ENCODE data around the gene KRTCAP2. TPM values are rescaled to one million over a fixed set of nuclear protein-coding genes. Genes with fewer than 3 reads are reported as not detected.
"Not testable (repeated sequence)": the region's sequence is repeated elsewhere in the genome, so short reads cannot be mapped to it uniquely, and the experiment has no call there.

KRTCAP2 gene
- total RNA-seq, 1 donor from 2014 or later = 111 TPM

DNA sequence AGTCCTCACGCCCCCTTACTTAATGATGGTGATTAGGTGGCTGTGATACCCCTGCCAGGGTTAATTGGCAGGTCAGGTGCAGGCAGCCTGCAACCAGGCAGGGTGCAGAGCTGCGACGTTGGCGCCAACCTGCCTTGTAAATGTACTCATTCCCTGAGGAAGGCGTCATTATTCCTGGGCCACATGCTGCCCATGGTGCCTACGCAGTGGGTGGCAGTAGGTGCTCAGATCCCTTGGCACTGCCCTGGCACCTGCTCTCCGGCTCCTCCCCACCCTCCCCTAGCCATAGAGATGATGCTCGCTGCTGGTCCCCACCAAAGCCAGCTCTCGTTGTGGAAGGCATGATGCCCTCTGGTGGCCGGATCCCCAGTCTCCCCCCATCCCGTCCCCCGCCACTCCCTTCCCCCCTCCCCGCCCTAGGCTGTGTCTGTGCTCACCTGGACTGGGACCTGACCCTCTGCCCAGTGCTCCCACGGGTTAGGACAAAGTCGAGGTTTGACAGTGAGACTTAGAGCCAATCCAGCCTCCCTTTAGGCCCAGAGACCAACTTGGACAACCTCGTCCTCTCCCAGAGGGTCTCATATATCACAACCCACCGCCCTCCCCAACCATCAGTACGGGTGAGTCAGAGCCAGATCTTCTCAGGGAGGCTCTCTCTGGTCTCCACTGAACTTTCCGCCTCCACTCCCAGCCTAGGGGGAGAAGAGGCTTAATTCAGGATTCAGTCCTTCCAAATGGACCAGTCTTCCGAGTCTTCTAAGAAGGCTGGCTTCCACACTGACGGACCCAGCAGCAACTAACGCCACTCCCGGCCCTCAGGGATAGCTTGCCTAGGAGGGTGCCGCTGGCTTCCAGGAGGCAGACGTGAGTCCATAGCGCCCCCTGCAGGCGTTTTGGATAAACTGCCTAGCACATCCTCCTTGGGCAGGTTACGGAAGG, 5.7 kb downstream of the KRTCAP2 start:
- peak; percentile 81 for ATAC-seq

- ATAC-seq = peak; percentile 24
Measured at GRCh38 chr1:155166471-155167165, 6.5 kb downstream of the KRTCAP2 start.

- no peak for ATAC-seq
Measured at GRCh38 chr1:155166051-155166470, 7.0 kb downstream of the KRTCAP2 start.

DNA sequence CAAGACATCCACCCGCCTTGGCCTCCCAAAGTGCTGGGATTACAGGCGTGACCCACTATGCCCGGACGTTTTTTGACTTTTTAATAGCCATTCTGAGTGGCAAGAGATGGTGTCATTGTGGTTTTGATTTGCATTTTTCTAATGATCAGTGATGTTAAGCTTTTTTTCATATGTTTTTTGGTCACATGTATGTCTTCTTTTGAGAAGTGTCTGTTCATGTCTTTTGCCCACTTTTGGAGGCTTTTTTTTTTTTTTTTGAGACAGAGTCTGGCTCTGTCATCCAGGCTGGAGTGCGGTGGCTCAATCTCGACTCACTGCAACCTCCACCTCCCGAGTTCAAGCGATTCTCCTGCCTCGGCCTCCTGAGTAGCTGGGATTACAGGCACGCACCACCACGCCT, 8.5 kb downstream of the KRTCAP2 start:
- ATAC-seq = not testable (repeated sequence)

- not testable (repeated sequence) for ATAC-seq
Measured at GRCh38 chr1:155163785-155164184, 9.3 kb downstream of the KRTCAP2 start.

GRCh38 chr1:155162631-155163030, 10.5 kb downstream of the KRTCAP2 start:
- ATAC-seq = not testable (repeated sequence)

DNA sequence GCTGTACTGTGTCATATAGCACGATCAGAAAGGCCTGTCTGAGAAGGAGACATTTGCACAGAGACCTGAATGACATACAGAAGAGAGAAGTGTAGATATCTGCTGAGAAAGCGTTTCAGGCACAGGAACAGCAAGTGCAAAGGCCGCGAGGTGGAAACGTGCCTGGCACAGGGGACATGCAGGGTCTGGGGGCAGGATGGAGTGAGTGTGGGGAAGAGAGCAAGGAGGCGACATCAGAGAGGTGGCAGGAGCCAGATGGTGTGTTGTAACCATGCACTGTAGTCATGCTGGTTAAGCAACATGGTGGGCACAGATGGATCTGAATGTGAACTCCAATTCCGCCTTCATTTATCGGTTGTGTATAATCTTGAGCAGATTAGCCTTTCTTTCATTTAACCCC, 13.0 kb downstream of the KRTCAP2 start:
- ATAC-seq = no peak

DNA sequence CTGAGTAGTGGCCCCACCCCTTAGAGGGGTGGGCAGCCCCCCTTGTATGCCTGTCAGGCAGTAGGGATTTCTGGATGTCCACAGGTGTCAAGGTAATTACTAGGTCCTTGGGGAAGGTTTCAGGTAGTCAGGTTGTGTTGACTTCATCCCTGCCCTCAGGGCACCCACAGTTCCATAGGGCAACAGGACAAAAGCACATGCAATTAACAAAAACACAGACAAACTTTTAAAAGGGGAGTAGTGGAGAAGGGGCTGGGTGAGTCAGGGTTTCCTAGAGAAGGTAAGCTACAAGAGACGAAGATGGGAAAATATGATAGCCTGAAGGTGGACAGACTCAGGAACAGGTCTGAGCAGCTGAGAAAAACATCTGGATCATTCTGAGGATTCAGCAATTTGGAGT, 14.1 kb downstream of the KRTCAP2 start:
- no peak for ATAC-seq

DNA sequence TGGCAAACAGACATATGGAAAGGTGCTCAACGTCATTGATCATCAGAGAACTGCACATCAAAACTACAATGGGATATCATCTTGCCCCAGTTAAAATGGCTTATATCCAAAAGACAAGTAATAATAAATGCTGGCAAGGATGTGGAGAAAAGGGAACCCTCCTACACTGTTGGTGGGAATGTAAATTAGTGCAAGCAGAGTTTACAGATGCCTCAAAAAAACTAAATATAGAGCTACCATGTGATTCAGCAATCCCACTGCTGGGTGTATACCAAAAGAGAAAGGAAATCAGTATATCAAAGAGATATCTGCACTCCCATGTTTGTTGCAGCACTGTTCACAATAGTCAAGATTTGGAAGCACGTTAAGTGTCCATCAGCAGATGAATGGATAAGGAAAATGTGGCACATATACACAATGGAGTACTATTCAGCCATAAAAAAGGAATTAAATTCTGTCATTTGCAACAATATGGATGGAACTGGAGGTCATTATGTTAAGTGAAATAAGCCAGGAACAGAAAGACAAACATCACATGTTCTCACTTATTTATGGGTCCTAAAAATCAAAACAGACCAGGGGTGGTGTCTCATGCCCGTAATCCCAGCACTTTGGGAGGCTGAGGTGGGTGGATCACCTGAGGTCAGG, 17.0 kb downstream of the KRTCAP2 start:
- not testable (repeated sequence) for ATAC-seq

- ATAC-seq = no peak
Measured at GRCh38 chr1:155145491-155145890, 27.6 kb downstream of the KRTCAP2 start.

DNA sequence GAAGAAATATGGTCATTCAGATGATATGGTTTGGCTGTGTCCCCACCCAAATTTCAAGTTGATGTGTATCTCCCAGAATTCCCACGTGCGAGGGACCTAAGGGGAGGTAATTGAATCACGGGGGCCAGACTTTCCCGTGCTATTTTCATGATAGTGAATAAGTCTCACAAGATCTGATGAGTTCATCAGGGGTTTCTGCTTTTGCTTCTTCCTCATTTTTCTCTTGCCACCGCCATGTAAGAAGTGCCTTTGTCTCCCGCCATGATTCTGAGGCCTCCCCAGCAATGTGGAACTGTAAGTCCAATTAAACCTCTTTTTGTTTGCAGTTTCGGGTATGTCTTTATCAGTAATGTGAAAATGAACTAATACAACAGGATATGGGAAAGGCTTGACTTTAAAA, 31.4 kb downstream of the KRTCAP2 start:
- ATAC-seq = no peak

- no peak for ATAC-seq
Measured at GRCh38 chr1:155140630-155140953, 32.5 kb downstream of the KRTCAP2 start.

DNA sequence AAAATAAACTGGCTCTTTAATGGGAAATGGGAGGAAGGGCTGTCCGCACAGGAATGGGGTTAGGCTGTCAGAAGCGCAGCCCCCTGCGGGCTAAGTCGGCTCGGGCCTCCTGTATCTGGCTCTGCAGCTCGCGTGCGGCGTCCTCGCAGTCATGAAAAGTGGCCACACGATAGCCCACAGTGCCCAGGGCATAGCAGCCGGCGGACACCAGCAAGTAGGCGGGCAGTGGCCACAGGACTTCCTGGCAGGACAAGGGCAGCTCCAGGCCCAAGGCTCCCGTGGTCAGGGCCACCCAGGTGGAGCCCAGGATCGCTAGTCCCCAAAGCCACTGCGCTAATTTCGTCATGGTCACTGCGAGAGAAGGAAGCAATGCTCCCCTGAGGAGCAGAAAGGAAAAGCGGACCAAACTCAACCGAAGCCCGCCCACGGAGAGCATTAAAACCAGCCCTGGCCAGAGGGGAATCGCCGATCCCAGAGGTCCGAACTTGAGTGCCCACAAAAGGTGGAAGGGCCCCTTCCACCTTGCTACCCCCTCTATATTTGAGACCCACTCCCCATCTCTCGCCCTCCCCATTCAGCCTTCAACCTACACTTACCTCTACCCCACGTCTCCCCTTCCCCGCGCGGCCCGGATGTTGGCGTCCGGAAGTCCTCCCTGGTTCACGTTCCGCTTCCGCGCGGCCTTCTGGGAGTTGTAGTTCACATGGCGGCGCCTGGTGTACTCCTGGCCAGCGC, 33.0 kb downstream of the KRTCAP2 start, which contains the start of gene DPM3:
DPM3 (minus strand) TSS at position 637 of the 735 bp plus-strand sequence; CDS start at position 346, 291 bp downstream.
- peak; percentile 64 for ATAC-seq

- no peak for ATAC-seq
Measured at GRCh38 chr1:155137154-155137949, 35.8 kb downstream of the KRTCAP2 start.

GRCh38 chr1:155136748-155137147, 36.4 kb downstream of the KRTCAP2 start:
- ATAC-seq = no peak

GRCh38 chr1:155135415-155136028, 37.6 kb downstream of the KRTCAP2 start, which contains the start of gene SLC50A1:
Gene SLC50A1 (plus strand): TSS chr1:155135852. CDS start chr1:155135912, 60 bp downstream.
- peak; percentile 86 for ATAC-seq

DNA sequence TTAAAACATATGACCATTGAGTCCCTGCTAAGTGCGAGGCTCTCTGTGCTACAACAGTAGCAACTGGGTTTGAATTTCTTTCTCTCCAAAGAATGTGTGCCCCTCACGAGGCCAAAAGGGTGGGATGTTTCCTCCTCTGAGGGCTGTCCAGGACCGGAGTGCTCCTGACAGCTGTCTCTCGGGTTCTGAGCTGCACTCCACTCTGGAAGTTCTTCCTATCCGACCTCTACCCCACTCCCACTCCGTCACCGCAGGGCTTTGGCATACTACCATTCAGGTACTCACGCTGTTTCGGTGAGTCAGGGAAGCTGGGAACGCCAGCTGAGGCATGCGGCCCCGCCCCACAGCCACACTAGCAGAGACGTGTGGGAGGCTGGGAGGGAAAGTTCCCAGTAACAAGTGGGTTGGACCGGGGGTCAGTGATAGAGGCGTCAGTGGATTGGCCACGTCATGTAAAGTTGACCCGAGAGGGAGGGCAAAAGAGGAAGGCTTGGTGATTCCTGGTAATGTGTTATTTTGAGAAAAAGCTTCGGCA, 38.2 kb downstream of the KRTCAP2 start:
- ATAC-seq = peak; percentile 87

DNA sequence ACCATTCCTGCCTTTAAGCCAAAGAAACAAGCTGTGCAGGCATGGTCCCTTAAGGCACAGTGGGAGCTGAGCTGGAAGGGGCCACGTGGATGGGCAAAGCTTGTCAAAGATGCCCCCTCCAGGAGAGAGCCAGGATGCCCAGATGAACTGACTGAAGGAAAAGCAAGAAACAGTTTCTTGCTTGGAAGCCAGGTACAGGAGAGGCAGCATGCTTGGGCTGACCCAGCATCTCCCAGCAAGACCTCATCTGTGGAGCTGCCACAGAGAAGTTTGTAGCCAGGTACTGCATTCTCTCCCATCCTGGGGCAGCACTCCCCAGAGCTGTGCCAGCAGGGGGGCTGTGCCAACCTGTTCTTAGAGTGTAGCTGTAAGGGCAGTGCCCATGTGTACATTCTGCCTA, 38.8 kb downstream of the KRTCAP2 start:
- no peak for ATAC-seq

- ATAC-seq = no peak
Measured at GRCh38 chr1:155133799-155134281, 39.3 kb downstream of the KRTCAP2 start.

GRCh38 chr1:155131856-155132255, 41.2 kb downstream of the KRTCAP2 start:
- ATAC-seq = no peak
